Liver (tissue), 9 donors: ENCODE results near the gene NHP2. TPM values are rescaled to one million over a fixed set of nuclear protein-coding genes. Genes with fewer than 3 reads are reported as not detected.

Experiments used
- DNase-seq: peaks from one replicate; pipeline ENCODE4 v3.0.0-alpha.2; 2017; ENCODE audit warnings: low spot score
- H3K27ac ChIP-seq, 2 donors: one replicate each; pipeline ENCODE4 v1.7.0; 2013; ENCODE audit warnings: inconsistent platforms in 2 of 2, low read length in 2 of 2, control low read depth in 1 of 2, low read depth in 1 of 2, mild to moderate bottlenecking in 1 of 2
- H3K27me3 ChIP-seq, 4 donors: one replicate each; pipeline versions ENCODE4 v1.6.1 to v1.7.0; 2013; ENCODE audit warnings: low read length in 3 of 4, inconsistent platforms in 1 of 4, mild to moderate bottlenecking in 1 of 4, moderate library complexity in 1 of 4; ENCODE audit not compliant: control insufficient read depth in 4 of 4, insufficient read depth in 4 of 4
- H3K36me3 ChIP-seq, 4 donors: one replicate each; pipeline versions ENCODE4 v1.6.1 to v1.7.0; 2013; ENCODE audit warnings: low read length in 3 of 4, mild to moderate bottlenecking in 3 of 4, low read depth in 1 of 4, moderate library complexity in 1 of 4; ENCODE audit not compliant: control insufficient read depth in 4 of 4, insufficient read depth in 3 of 4
- H3K4me1 ChIP-seq, 4 donors: one replicate each; pipeline versions ENCODE4 v1.6.1 to v1.7.0; 2013; ENCODE audit warnings: low read length in 3 of 4, mild to moderate bottlenecking in 3 of 4, moderate library complexity in 1 of 4; ENCODE audit not compliant: control insufficient read depth in 4 of 4, insufficient read depth in 4 of 4
- H3K4me3 ChIP-seq, 3 donors: one replicate each; pipeline versions ENCODE4 v1.6.1 to v1.7.0; 2013; ENCODE audit warnings: low read length in 3 of 3, control low read depth in 1 of 3, low read depth in 1 of 3, mild to moderate bottlenecking in 1 of 3
- H3K9ac ChIP-seq, 2 donors: one replicate each; pipeline ENCODE4 v1.7.0; 2013; ENCODE audit warnings: low read length in 2 of 2, mild to moderate bottlenecking in 2 of 2, moderate library complexity in 2 of 2, control low read depth in 1 of 2, low read depth in 1 of 2
- H3K9me3 ChIP-seq, 4 donors: one replicate each; pipeline versions ENCODE4 v1.6.1 to v1.7.0; 2013; ENCODE audit warnings: low read length in 3 of 4; ENCODE audit not compliant: control insufficient read depth in 4 of 4
- ATF3 ChIP-seq: IDR thresholded peaks from 2 replicates; pipeline ENCODE4 v1.6.1; 2016; ENCODE audit warnings: antibody characterized with exemption
- CTCF ChIP-seq: fragments of 150-350 bp; IDR thresholded peaks from 2 replicates; pipeline ENCODE4 v1.5.1; 2017; ENCODE audit warnings: improper control_type of control experiment, low read depth, low read length; ENCODE audit not compliant: missing input control
- EGR1 ChIP-seq, 2 donors: IDR thresholded peaks; 2 replicates each; pipeline ENCODE4 v1.6.1; 2016 to 2018; ENCODE audit warnings: antibody characterized with exemption in 2 of 2, low read depth in 2 of 2
- FOXA1 ChIP-seq: IDR thresholded peaks from 2 replicates; pipeline ENCODE4 v1.6.1; 2016; ENCODE audit warnings: antibody characterized with exemption
- FOXA2 ChIP-seq: IDR thresholded peaks from 2 replicates; pipeline ENCODE4 v1.6.1; 2016; ENCODE audit warnings: antibody characterized with exemption
- GABPA ChIP-seq, 2 donors: IDR thresholded peaks in 1 of 2; conservative IDR thresholded peaks in 1 of 2; 2 replicates each; pipeline ENCODE4 v1.6.1; 2016; ENCODE audit warnings: antibody characterized with exemption in 2 of 2, mild to moderate bottlenecking in 1 of 2, moderate library complexity in 1 of 2
- HNF4A ChIP-seq, 2 donors: conservative IDR thresholded peaks; 2 replicates each; pipeline ENCODE4 v1.6.1; 2016; ENCODE audit warnings: antibody characterized with exemption in 2 of 2, mild to moderate bottlenecking in 2 of 2
- HNF4G ChIP-seq: IDR thresholded peaks from 2 replicates; pipeline ENCODE4 v1.6.1; 2016; ENCODE audit warnings: antibody characterized with exemption
- JUND ChIP-seq, 2 donors: IDR thresholded peaks; 2 replicates each; pipeline ENCODE4 v1.6.1; 2016; ENCODE audit warnings: antibody characterized with exemption in 2 of 2
- MAX ChIP-seq: IDR thresholded peaks from 2 replicates; pipeline ENCODE4 v1.6.1; 2016; ENCODE audit warnings: antibody characterized with exemption
- NR2F2 ChIP-seq: IDR thresholded peaks from 2 replicates; pipeline ENCODE4 v1.6.1; 2016; ENCODE audit warnings: antibody characterized with exemption
- RAD21 ChIP-seq, 2 donors: IDR thresholded peaks; 2 replicates each; pipeline ENCODE4 v1.6.1; 2016; ENCODE audit warnings: antibody characterized with exemption in 2 of 2, mild to moderate bottlenecking in 2 of 2
- REST ChIP-seq: IDR thresholded peaks from 2 replicates; pipeline ENCODE4 v1.6.1; 2016; ENCODE audit warnings: antibody characterized with exemption, mild to moderate bottlenecking
- RXRA ChIP-seq, 2 donors: IDR thresholded peaks; 2 replicates each; pipeline ENCODE4 v1.6.1; 2017 to 2018; ENCODE audit warnings: antibody characterized with exemption in 2 of 2, mild to moderate bottlenecking in 1 of 2
- SP1 ChIP-seq: IDR thresholded peaks from 2 replicates; pipeline ENCODE4 v1.6.1; 2018; ENCODE audit warnings: antibody characterized with exemption, mild to moderate bottlenecking
- TAF1 ChIP-seq: conservative IDR thresholded peaks from 2 replicates; pipeline ENCODE4 v1.6.1; 2016; ENCODE audit warnings: antibody characterized with exemption, mild to moderate bottlenecking
- YY1 ChIP-seq: IDR thresholded peaks from 2 replicates; pipeline ENCODE4 v1.6.1; 2016; ENCODE audit warnings: antibody characterized with exemption, mild to moderate bottlenecking
- WGBS: extraction: QIAGEN DNeasy Blood & Tissue Kit; methylation state at CpG from one replicate; pipeline ENCODE4 v1.1.7; 2013; 5-methylcytosine and 5-hydroxymethylcytosine counted together
- polyA plus RNA-seq, 2 donors: library from polyadenylated mRNA; stranded (reverse) in 1 of 2; unstranded in 1 of 2; fragments of 200-250 nt in 1 of 2; fragments of >200 nt in 1 of 2; fragmentation: Nextera tagmentation in 1 of 2; extraction: Ambion mirVana in 1 of 2; gene quantifications; one replicate each; pipeline versions ENCODE4 v1.2.1 to v1.2.3, GENCODE V29; 2013 to 2015
- total RNA-seq, 2 donors: library from RNA; depleted of rRNA; stranded (reverse); fragments of >200 nt; gene quantifications; one replicate each; pipeline ENCODE4 v1.2.3, GENCODE V29; 2014
- donor health status: healthy.
- donor health status: healthy.
- donor health status: healthy.
- donor health status: healthy.
- donor health status: healthy.

Gene NHP2
- total and polyA plus RNA-seq, 4 donors = 44.1 to 124 (median 62.6) TPM

- TF ChIP-seq SP1 = no peak
Observed at GRCh38 chr5:178176791-178177190, 23.1 kb upstream of the NHP2 start (continued).

GRCh38 chr5:178174456-178174855 lies 20.8 kb upstream of the NHP2 start:
- 92% methylated on average over 3 of the region's 3 CpGs for WGBS
- no peaks in the 10 kb centered on the region for H3K36me3 ChIP-seq
- H3K27me3 ChIP-seq = no peaks in the 10 kb centered on the region
- no peaks in the 10 kb centered on the region for H3K9me3 ChIP-seq
- DNase-seq = no peak
- no peak for TF ChIP-seq HNF4A (conservative IDR thresholded peaks at IDR 0.05)
- no peak for TF ChIP-seq FOXA2
- no peak for TF ChIP-seq HNF4G
- no peak for TF ChIP-seq YY1
- TF ChIP-seq JUND (IDR thresholded peaks at IDR 0.05) = no peak
- TF ChIP-seq CTCF = no peak
- no peak for TF ChIP-seq RXRA (IDR thresholded peaks at IDR 0.05)
- TF ChIP-seq MAX = no peak
- no peak for TF ChIP-seq RAD21 (IDR thresholded peaks at IDR 0.05)
- TF ChIP-seq NR2F2 = no peak
- TF ChIP-seq REST = no peak
- TF ChIP-seq GABPA (IDR thresholded peaks at IDR 0.05 in 1 of 2, conservative IDR thresholded peaks at IDR 0.05 in 1 of 2) = no peak
- no peak for TF ChIP-seq EGR1 (IDR thresholded peaks at IDR 0.05; ENCODE audit: low read depth in 2 of 2)
- TF ChIP-seq ATF3 = no peak
- no peak for TF ChIP-seq FOXA1
- TF ChIP-seq SP1 = no peak
- TF ChIP-seq TAF1 = no peak
- H3K9ac ChIP-seq = no peak overlapping the region
- H3K4me3 ChIP-seq = no peak overlapping the region
- H3K27ac ChIP-seq = no peak overlapping the region
- no peaks in the 10 kb centered on the region for H3K4me1 ChIP-seq

- Histone ChIP-seq H3K9ac (no peak overlapping the region), H3K27me3 (no peaks in the 10 kb centered on the region), H3K9me3 (no peaks in the 10 kb centered on the region), H3K4me3 (no peak overlapping the region), H3K36me3 (no peaks in the 10 kb centered on the region), H3K4me1 (no peaks in the 10 kb centered on the region), H3K27ac (no peak overlapping the region)
- 82% methylated on average over 2 of the region's 2 CpGs for WGBS
- DNase-seq = no peak
- TF ChIP-seq REST = no peak
- no peak for TF ChIP-seq EGR1 (IDR thresholded peaks at IDR 0.05; ENCODE audit: low read depth in 2 of 2)
- no peak for TF ChIP-seq JUND (IDR thresholded peaks at IDR 0.05)
- TF ChIP-seq HNF4A (conservative IDR thresholded peaks at IDR 0.05) = no peak
- TF ChIP-seq TAF1 = no peak
- no peak for TF ChIP-seq NR2F2
- no peak for TF ChIP-seq FOXA1
- TF ChIP-seq SP1 = no peak
- TF ChIP-seq RAD21 (IDR thresholded peaks at IDR 0.05) = no peak
- TF ChIP-seq CTCF = no peak
- TF ChIP-seq HNF4G = no peak
- TF ChIP-seq RXRA (IDR thresholded peaks at IDR 0.05) = no peak
- no peak for TF ChIP-seq MAX
- TF ChIP-seq YY1 = no peak
- no peak for TF ChIP-seq ATF3
Observed at GRCh38 chr5:178170455-178170854, 16.8 kb upstream of the NHP2 start.
